HPDE6-E6E7 (cell line): ENCODE results near the gene GALNT17.
"Not testable (repeated sequence)": the region's sequence is repeated elsewhere in the genome, so short reads cannot be mapped to it uniquely, and the experiment has no call there.

ENCODE experiments used
- DNase-seq: peaks from one replicate; pipeline ENCODE4 v3.0.0; 2011; ENCODE audit warnings: missing footprints; ENCODE audit errors: extremely low spot score

Gene GALNT17

GRCh38 chr7:71165708-71166107 is 33.8 kb downstream of the GALNT17 start:
- DNase-seq: no peak

DNA sequence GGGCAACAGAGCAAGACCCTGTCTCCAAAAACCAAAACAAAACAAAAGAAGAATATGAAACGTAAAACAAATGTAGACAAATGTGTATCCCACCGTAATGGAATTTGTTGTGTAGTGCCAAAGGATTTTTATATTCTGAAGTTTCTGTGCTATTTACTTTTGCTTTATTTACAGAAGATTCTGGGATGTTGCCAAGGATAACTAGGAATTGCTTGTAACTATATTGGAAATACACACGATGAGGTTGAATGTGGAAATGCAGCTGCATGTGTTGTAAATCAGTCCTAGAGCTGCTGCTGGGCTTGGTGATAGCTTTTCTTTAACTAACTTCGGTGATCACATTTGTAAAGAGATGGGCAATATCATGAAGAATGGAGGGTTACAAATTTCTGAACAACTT is 39.5 kb downstream of the GALNT17 start:
- DNase-seq: no peak

GRCh38 chr7:71173955-71174354 is 42.0 kb downstream of the GALNT17 start:
- no peak for DNase-seq

DNA sequence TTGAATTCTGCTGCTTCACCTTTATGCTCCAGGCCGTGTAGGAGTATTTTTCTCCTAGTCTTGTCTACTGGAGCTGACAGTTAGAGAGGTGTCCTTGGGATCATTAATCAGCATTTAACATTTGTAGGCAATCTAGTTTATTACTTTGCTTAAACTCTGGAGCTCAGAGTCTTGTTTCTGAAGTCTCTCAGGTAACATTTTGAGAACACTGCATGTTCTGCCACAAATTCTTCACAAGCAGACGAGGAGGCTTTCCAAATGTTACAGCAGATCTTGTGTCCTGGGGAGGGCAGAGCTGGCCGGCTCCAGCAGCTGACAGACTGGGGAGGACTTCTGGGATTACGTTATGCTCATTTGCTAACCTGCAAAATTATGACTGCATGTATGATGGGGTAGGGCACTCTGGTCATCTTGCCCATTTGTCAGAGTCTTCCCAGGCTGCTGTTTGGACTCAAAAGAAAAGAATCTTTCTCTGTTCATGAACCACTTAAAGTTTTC is 50.5 kb downstream of the GALNT17 start:
- DNase-seq: no peak

GRCh38 chr7:71184136-71184535 is 52.2 kb downstream of the GALNT17 start:
- DNase-seq: no peak

DNA sequence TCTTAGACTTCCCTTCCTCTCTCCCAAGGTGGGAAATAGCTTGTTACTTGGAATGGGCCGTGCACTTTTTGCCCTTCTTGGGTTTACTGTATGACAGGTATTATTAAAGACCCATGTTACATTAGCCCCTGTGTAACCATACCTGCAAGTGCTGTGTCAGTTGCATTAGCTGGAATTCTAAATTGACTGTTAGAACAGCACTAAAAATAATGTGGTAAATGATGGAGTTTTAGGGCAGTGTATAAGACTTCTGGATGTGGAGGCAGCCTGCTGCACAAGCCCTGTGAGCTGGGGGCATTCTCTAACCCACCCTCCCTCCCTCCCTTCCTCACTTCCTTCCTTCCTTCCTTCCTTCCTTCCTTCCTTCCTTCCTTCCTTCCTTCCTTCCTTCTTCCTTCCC is 52.7 kb downstream of the GALNT17 start:
- DNase-seq: no peak

DNA sequence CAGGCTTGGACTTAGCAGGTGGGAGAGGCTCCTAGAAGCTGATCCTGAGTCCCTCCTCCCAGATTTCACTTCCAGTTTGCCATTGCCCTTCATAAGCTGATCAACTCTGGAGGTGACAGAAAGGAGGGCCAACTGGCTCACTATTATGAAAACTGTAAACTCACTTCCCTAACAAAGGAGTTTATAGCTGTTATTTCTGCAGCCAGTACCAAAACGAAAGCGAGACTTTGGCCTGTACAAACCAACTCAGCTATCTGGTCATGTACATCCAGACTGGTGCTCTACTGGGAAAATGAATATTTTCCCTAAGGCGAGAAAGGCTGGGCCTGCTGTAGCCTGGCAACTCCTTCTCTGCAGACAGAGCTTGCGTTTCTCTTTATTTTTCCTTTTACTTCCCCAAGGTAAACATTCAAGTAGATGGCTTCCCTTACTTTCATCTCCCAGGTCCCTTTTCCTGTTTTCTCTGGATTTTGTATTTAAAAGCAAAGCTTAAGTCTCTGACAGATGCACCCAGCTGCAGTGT is 54.7 kb downstream of the GALNT17 start:
- no peak for DNase-seq

DNA sequence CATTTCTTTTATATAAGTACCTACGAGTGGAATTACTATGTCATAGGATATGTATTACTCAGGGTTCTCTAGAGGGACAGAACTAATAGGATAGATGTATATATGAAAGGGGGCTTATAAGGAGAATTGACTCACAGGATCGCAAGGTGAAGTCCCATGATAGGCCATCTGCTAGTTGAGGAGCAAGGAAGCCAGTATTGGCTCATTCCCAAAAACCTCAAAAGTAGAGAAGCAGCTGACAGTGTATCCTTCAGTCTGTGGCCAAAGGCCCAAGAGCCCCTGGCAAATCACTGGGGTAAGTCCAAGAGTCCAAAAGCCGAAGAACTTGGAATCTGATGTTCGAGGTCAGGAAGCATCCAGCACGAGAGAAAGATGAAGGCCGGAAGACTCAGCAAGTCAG is 59.8 kb downstream of the GALNT17 start:
- DNase-seq: no peak

DNA sequence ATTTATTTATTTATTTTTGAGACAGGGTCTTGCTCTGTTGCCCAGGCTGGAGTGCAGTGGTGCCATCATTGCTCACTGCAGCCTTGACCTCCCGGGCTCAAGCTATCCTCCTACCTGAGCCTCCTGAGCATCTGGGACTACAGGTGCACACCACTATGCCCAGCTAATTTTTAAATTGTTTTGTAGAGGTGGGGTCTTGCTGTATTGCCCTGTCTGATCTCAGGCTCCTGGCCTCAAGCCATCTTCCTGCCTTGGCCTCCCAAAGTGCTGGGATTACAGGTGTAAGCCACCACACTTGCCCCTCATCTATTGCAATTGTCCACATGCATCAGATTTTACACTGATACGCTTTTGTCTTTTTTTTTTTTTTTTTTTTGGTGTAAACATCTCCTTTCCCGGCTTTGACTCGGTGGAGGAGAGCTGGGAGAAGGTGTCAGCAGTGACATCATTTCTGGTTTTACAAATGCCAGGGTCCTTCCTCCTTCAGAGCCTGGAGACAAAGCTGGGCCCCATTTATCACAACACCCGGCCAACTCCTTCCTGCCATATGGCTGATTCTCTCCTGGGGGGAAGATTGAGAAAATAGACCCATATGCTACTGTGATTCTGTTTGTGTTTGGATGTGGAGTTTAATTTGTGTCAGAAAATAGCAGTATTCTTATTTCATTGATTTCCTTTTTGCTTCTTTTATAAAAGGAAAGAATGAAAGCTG is 61.3 kb downstream of the GALNT17 start:
- DNase-seq: no peak

DNA sequence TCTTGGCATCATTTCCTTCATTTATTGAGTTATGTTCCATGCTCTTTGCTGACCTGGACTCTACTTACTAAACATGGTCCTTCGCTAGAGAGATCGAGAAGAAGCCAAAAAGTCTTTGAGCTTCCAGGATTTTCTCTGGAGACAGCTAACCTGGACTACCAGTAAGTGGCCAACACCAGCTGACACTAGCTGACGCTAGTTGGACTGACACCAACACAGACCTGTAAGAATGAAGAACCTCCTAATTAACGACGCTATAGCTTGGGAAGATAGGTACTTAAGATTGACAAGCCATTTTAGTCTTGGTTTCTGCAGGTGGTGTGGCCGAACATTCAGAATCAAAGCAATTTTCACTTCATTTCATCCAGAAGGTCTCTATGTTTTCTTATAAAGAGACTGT is 66.4 kb downstream of the GALNT17 start:
- no peak for DNase-seq

DNA sequence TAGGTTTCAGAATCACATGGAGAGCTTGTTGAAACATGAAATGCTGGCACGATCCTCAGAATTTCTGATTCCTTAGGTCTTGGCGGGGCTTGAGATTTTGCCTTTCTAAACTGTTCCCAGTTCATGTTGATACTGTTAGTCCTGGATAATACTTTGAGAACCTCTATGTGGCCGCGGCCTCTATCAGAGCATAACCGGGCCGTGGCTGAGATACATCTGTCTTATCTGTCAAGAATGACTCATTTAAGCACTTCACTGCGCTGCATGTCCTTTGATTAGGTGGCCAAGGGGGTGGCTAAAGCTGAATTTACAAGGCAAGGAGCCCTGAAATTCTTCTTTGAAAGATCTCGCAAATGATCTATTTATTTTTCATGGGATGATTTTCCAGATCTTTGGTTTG is 66.9 kb downstream of the GALNT17 start:
- DNase-seq: no peak

- DNase-seq: no peak
Observed at GRCh38 chr7:71206184-71206583, 74.2 kb downstream of the GALNT17 start.

GRCh38 chr7:71208881-71209280 is 76.9 kb downstream of the GALNT17 start:
- DNase-seq: no peak

GRCh38 chr7:71209484-71209883 is 77.5 kb downstream of the GALNT17 start:
- not testable (repeated sequence) for DNase-seq

DNA sequence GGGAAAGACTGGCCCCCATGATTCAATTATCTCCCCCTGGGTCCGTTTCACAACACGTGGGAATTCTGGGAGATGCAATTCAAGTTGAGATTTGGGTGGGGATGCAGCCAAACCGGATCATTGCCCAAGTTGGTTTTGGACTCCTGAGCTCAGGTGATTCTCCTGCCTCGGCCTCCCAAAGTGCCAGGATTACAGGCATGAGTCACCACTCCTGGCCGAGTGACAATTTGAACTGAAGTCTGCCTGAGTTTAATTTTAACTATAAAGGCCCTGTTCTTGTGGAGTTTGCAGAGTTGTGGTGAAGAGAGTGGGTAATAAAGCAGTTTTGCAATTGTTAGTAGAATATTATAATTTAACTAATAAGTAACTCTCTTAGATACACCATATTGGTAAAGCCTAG is 78.3 kb downstream of the GALNT17 start:
- no peak for DNase-seq

GRCh38 chr7:71212433-71212832 is 80.5 kb downstream of the GALNT17 start:
- DNase-seq: not testable (repeated sequence)

DNA sequence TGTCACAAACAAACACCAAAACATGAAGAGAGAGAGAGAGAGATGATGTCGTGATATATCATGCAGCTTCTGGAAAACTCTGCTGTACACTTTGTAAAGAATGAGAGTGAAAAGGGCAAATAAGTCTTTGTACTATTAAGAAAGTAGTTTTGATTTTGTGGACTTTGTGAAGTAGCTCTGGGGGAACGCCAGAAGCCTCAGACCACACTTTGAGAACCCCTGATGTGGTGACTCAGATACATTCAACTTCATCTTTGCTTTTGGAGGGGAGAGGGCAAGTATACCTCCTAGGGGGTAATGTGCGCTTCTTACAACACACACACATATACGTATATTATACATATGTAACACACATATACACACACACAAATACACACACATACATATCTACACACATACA is 84.3 kb downstream of the GALNT17 start:
- no peak for DNase-seq

- no peak for DNase-seq
Observed at GRCh38 chr7:71220210-71220695, 88.3 kb downstream of the GALNT17 start.

- DNase-seq: no peak
Observed at GRCh38 chr7:71221049-71221448, 89.1 kb downstream of the GALNT17 start.

GRCh38 chr7:71221549-71221948 is 89.6 kb downstream of the GALNT17 start:
- DNase-seq: no peak

DNA sequence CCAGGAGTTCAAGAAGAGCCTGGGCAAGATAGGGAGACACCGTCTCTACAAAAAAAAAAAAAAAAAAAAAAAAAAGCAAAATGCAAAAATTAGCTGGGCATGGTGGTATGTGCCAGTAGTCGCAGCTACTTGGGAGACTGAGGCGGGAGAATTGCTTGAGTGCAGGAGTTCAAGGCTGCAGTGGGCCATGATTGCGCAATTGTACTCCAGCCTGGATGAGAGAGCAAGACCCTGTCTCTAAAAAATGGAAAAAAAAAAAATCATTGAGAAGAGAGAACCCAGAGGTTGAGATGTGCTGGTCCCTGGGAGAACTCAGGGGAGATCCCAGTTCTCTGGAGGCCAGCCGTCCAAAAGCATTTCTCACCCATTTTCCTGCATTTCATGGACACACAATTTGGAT is 95.2 kb downstream of the GALNT17 start:
- DNase-seq: no peak

GRCh38 chr7:71229148-71229547 is 97.2 kb downstream of the GALNT17 start:
- no peak for DNase-seq

DNA sequence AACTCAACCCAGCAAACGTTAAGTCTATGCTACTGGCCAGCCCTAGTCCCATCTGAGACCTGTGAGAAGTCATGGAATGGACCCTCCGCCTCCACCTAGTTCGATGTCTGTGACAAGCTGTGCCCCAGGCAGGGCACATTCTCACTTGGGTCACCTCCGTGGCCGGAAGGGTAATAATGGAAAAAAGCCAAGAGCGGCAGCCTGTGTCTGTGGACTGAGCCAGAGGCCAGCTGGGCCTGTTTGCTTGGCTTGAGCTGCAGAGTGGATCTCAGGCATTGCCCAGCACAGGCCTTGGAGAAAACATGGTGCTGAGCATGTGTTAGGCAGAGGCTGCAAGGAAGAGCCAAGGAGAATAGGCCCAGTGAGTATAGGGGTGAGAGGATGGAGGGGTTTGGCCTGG is 97.8 kb downstream of the GALNT17 start:
- no peak for DNase-seq

DNA sequence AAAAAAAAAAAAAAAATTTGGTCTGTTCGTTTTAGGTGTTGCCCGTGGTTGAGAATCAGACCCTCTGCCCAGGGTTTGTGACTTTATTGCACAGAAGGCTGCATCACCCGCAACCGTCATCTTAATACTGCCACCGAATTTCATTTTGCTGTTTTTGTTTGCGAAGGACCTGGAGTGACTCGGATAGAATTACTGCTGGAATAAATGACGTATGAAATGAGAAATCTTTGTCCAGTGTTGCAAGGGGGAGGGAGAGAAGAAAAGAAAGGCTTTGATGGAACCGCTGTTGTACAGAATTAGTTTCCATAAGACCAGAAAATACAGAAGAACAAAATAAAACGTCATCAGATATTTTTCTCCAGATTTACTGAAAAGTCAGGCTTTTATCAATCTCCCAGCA is 103.3 kb downstream of the GALNT17 start:
- DNase-seq: no peak
